ENCODE results near the gene TDRD5. TPM values are rescaled to one million over a fixed set of nuclear protein-coding genes. Genes with fewer than 3 reads are reported as not detected.

The TDRD5 gene, protein sequence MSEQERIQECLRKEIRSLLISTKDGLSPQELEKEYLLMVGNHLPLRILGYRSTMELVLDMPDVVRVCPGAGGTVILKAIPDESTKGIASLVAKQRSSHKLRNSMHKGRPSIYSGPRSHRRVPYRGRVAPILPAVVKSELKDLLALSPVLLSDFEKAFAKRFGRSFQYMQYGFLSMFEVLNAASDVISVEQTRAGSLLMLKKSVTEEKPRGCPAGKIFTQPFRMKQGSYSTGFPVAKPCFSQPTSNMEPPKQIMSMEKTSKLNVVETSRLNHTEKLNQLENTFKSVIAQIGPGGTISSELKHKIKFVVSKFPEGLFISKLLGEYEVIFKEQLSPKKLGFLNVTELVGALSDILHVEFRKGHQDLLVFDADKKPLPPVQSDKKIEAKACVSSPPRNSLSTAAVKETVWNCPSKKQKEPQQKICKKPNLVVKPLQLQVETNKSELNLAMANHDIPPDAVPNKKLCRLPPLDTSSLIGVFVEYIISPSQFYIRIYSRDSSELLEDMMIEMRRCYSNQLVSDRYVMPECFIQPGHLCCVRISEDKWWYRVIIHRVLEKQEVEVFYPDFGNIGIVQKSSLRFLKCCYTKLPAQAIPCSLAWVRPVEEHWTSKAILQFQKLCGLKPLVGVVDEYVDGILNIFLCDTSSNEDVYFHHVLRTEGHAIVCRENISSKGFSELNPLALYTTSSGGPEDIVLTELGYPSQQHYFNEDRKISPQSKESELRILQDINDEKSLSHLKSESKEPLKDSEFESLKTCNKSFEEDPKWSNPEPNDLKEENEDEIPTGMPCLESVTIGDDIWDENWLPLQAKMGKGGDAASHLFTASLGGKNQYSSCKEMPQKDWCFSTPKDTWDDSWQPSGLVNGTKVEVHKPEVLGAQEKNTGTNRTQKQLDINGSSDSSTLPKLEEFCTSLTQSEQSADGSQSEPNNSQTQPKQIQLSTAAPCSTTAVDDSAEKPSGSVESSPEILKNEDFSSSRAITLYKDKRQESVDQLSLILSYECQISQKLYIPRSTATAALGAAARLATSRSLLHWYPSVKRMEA
- 0.11 TPM in 1 of 2 replicates, not detected in the other for total RNA-seq

DNA sequence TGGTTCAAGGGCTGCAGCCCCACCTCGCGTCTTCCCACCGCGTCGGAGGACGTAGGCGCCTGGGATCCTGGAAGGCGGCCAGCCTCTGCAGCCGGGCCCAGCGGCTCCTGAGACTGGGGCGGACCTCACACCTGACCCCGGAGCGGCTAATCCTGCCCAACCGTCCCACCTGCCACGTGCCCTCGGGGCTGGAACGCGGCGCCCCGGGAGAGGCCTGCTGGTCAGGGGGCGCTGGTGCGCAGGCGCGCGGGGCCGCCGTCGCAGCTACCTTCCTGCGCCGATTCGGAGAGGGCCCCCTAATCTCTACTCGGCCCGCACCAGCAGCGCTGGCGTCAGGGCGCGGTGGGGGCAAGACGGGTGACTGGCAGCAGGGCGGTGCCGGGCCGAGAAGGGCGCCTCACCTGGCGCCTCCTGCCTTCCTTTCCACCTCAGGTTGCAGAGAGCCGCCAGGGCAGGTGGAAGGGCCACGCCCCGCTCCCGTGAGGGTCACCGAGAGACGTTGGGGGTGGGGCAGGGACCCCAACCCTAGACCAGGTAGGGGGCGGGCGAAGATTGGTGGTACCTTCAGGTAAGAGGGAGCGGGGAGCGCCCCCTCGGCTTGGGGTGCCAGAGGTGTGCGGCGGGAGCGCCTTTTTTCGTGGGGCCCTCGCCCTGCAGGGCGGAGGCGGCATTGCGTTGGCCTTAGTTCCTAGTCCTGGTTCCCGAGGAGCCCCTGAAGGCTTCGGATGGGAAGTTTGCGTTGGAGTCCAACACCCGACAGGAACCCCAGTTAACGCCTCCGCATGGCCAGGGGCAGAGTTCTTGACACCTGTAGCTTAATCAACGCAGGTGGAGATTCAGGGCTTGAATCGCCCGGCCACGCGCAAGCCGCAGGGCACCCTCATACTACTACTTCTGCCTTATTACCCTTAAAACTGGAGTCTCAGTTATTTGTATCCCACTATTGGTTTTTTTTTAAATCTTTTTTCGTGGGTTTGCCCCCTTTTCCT, at the start of gene TDRD5:
TDRD5 (plus strand) TSS at position 241 of the 989 bp plus-strand sequence. CDS start 784 bp downstream, outside the sequence.

GRCh38 chr1:179575497-179576314, 15.9 kb upstream of the TDRD5 start, which contains the start of gene NPHS2:
Gene NPHS2, minus strand, starts transcription at chr1:179575948. Its CDS starts 84 bp downstream, at chr1:179575864.

Small RNA genes within 50 kb of the gene (small RNA-seq; reads per million reads assigned to genes)
- gene RNU5F-2P: 0.09 reads per million

Other genes with a start within 250 kb of the TDRD5 start
- gene AXDND1, start 225.9 kb upstream of the TDRD5 start, total RNA-seq: 0.79 and 0.87 TPM in 2 replicates
- gene NPHS2, start 15.9 kb upstream of the TDRD5 start, total RNA-seq: not detected in 2 replicates
- gene FAM163A, start 151.5 kb downstream of the TDRD5 start, total RNA-seq: not detected in 2 replicates

Measured in placental epithelial cell (primary cell).